Mucosa of rectum (tissue), 2 donors: ENCODE measurements around the gene UNC13C.

Experiments
- H3K27ac ChIP-seq, 2 donors: one replicate each; pipeline ENCODE4 v1.7.0; 2013; ENCODE audit warnings: inconsistent platforms in 2 of 2, low read depth in 2 of 2, low read length in 2 of 2
- H3K27me3 ChIP-seq, 2 donors: one replicate each; pipeline ENCODE4 v1.7.0; 2013; ENCODE audit warnings: low read length in 2 of 2; ENCODE audit not compliant: control insufficient read depth in 2 of 2, insufficient read depth in 2 of 2
- H3K36me3 ChIP-seq, 2 donors: one replicate each; pipeline ENCODE4 v1.7.0; 2013; ENCODE audit warnings: low read length in 2 of 2; ENCODE audit not compliant: control insufficient read depth in 2 of 2, insufficient read depth in 2 of 2
- H3K4me1 ChIP-seq, 2 donors: one replicate each; pipeline ENCODE4 v1.7.0; 2013; ENCODE audit warnings: low read length in 2 of 2, mild to moderate bottlenecking in 1 of 2; ENCODE audit not compliant: control insufficient read depth in 2 of 2, insufficient read depth in 2 of 2
- H3K4me3 ChIP-seq, 2 donors: one replicate each; pipeline ENCODE4 v1.7.0; 2013; ENCODE audit warnings: low read length in 2 of 2
- H3K9ac ChIP-seq, 2 donors: one replicate each; pipeline ENCODE4 v1.7.0; 2013; ENCODE audit warnings: low read length in 2 of 2, low read depth in 1 of 2, mild to moderate bottlenecking in 1 of 2
- H3K9me3 ChIP-seq, 2 donors: one replicate each; pipeline ENCODE4 v1.7.0; 2013; ENCODE audit warnings: low read length in 2 of 2; ENCODE audit not compliant: control insufficient read depth in 2 of 2
- donor health status: healthy.
- donor health status: Normal muscosa, but diverticular disease.

UNC13C gene

DNA sequence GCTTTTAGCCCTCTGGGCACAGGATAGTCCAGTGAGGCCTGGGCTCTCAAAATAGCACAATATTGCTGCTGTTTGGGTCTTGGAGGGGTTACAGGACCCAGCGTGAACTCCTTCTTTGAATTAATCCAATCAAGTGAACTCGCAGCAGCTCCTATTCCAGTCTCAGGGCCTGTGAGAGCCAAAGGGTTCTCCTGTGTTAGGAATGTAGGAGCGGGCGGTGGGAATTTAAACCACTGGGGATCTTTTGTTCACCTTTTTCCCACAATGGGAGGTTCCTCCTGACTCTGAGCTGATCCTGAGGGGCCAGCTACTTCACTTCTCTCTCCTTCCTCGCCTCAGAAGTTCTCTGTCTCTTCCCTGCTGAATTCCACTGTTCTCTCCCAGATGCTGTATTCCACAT lies 504.0 kb downstream of the UNC13C start:
- H3K9me3 ChIP-seq, result peaks cover 0 to 8% of the 10 kb centered on the region in 2 donors
- no peak overlapping the region for H3K4me3 ChIP-seq
- no peaks in the 10 kb centered on the region for H3K36me3 ChIP-seq
- no peak overlapping the region for H3K9ac ChIP-seq
- H3K27ac ChIP-seq, result no peak overlapping the region
- H3K4me1 ChIP-seq, result no peaks in the 10 kb centered on the region
- H3K27me3 ChIP-seq, result no peaks in the 10 kb centered on the region

DNA sequence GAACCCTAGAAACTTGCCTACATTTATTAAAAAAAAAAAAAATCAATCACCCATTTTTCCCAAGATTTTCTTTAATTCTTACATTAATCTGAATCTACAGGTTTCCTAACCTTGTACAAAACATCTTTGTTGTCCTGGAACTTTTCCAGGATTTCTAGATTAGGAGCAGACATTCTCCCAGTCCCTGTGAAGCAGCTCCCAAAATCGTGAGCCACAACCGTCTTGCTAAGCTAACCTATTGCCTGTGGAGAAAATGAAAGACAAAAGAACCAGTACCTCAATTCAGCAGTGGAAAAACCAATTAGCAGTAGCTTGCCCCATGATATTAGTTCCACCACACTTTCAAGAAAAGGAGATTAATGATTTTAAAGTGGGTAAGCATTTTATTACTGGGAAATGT lies 522.1 kb downstream of the UNC13C start:
- H3K4me1 ChIP-seq, result no peaks in the 10 kb centered on the region
- H3K9me3 ChIP-seq, result no peaks in the 10 kb centered on the region
- H3K36me3 ChIP-seq, result no peaks in the 10 kb centered on the region
- H3K27ac ChIP-seq, result no peak overlapping the region
- no peaks in the 10 kb centered on the region for H3K27me3 ChIP-seq
- no peak overlapping the region for H3K9ac ChIP-seq
- H3K4me3 ChIP-seq, result no peak overlapping the region

- no peaks in the 10 kb centered on the region for H3K27me3 ChIP-seq
- no peak overlapping the region for H3K4me3 ChIP-seq
- no peak overlapping the region for H3K27ac ChIP-seq
- H3K9ac ChIP-seq, result no peak overlapping the region
- H3K9me3 ChIP-seq, result no peaks in the 10 kb centered on the region
- H3K4me1 ChIP-seq, result no peaks in the 10 kb centered on the region
- H3K36me3 ChIP-seq, result no peaks in the 10 kb centered on the region
Measured at GRCh38 chr15:54502416-54503075, 524.3 kb downstream of the UNC13C start.

DNA sequence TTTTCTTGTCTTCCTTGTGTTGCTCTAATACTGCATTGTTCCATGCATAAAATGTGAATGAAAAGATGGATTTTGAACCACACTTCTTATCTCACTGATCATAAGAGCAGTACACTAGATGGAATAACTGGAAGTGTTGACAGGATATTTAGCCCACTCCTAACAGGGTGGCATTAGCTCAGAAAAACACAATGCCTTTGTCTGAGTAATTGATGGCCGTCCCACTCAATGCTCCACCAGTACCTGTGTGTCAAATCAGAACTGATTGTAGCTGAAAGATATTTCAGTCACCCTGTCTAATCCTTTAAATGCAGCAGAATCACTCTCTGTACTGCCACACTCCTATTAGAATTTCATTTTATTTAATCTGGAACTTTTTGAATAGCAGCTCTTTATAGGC lies 526.5 kb downstream of the UNC13C start:
- Histone ChIP-seq H3K27me3 (no peaks in the 10 kb centered on the region), H3K4me3 (no peak overlapping the region), H3K36me3 (no peaks in the 10 kb centered on the region), H3K9ac (no peak overlapping the region), H3K27ac (no peak overlapping the region), H3K4me1 (no peaks in the 10 kb centered on the region), H3K9me3 (no peaks in the 10 kb centered on the region)

GRCh38 chr15:54506977-54507524 lies 528.8 kb downstream of the UNC13C start:
- H3K27me3 ChIP-seq, result no peaks in the 10 kb centered on the region

GRCh38 chr15:54514601-54515000 lies 536.4 kb downstream of the UNC13C start:
- peaks cover 0 to 2% of the 10 kb centered on the region in 2 donors for H3K9me3 ChIP-seq
- no peak overlapping the region for H3K9ac ChIP-seq
- H3K27me3 ChIP-seq, result no peaks in the 10 kb centered on the region
- no peaks in the 10 kb centered on the region for H3K36me3 ChIP-seq
- no peaks in the 10 kb centered on the region for H3K4me1 ChIP-seq
- H3K4me3 ChIP-seq, result no peak overlapping the region
- H3K27ac ChIP-seq, result no peak overlapping the region

More at GRCh38 chr15:54506977-54507524, 528.8 kb downstream of the UNC13C start:
- Histone ChIP-seq H3K9ac (no peak overlapping the region), H3K36me3 (no peaks in the 10 kb centered on the region), H3K4me1 (no peaks in the 10 kb centered on the region), H3K27ac (no peak overlapping the region), H3K9me3 (no peaks in the 10 kb centered on the region), H3K4me3 (no peak overlapping the region)

- Histone ChIP-seq H3K27ac (no peak overlapping the region), H3K9me3 (peaks cover 0 to 2% of the 10 kb centered on the region in 2 donors), H3K9ac (no peak overlapping the region), H3K36me3 (no peaks in the 10 kb centered on the region), H3K27me3 (no peaks in the 10 kb centered on the region), H3K4me1 (no peaks in the 10 kb centered on the region), H3K4me3 (no peak overlapping the region)
Measured at GRCh38 chr15:54515664-54516582, 537.7 kb downstream of the UNC13C start.

DNA sequence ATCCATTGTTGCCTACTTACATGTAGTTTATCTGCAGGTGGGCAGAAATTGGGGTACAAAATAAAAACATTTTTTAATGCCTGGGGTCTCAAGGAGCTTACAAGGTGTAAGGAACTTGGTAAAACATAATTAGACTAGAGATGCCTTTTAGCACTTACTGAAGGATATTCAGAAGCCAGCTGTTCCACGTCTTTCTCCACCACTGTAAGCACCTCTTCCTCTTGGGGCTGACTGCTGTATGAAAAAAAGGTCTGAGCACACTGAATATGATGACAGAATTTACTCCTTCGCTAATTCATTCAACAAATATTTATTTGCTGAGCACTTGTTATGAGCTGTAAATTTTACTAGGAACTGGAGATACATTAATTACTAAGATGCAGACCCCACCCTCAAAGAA lies 539.1 kb downstream of the UNC13C start:
- Histone ChIP-seq H3K27me3 (no peaks in the 10 kb centered on the region), H3K27ac (no peak overlapping the region), H3K9me3 (peaks cover 0 to under 1% of the 10 kb centered on the region in 2 donors), H3K36me3 (no peaks in the 10 kb centered on the region), H3K4me3 (no peak overlapping the region), H3K4me1 (no peaks in the 10 kb centered on the region), H3K9ac (no peak overlapping the region)

DNA sequence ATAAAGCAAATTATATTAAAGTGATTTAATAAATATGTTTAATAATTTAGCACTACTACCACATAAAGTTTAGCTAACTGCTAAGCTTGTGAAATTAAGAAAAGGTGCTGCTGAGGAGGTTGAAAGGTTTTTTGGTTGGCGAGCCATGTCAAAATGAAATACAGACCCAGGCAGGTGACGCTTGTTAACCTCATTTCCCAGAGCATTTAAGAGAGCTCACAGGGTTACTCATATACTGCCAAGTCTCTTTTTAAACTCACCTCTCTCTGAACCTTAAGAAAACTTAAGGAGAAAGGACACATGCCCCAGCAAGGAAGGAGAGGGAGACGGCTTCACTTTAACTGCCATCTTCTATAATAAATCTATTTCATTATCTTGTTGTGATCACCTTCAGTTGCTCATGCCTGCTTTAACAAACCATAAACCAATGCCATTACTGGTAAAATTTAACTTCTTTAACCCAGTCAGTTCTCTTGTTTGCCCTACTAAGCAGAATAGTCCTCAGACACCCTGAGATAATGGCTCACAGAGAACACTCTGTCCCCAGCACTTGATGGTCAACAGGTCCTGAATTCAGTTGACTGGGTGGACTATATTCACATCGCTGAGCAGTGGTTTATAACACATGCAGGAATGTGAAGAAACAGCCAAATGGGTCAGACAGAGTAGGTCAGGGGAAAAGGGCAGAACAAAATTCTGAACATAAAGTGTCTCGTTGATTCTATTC lies 540.1 kb downstream of the UNC13C start:
- no peaks in the 10 kb centered on the region for H3K36me3 ChIP-seq
- H3K9me3 ChIP-seq, result no peaks in the 10 kb centered on the region
- H3K4me1 ChIP-seq, result no peaks in the 10 kb centered on the region
- H3K27me3 ChIP-seq, result no peaks in the 10 kb centered on the region
- no peak overlapping the region for H3K4me3 ChIP-seq
- no peak overlapping the region for H3K27ac ChIP-seq
- no peak overlapping the region for H3K9ac ChIP-seq

GRCh38 chr15:54519577-54519976 lies 541.3 kb downstream of the UNC13C start:
- Histone ChIP-seq H3K4me3 (no peak overlapping the region), H3K9ac (no peak overlapping the region), H3K4me1 (no peaks in the 10 kb centered on the region), H3K9me3 (no peaks in the 10 kb centered on the region), H3K27me3 (no peaks in the 10 kb centered on the region), H3K27ac (no peak overlapping the region), H3K36me3 (no peaks in the 10 kb centered on the region)
